ENCODE data around the gene CRYL1. TPM values are rescaled to one million over a fixed set of nuclear protein-coding genes. Genes with fewer than 3 reads are reported as not detected.

Gene CRYL1
- total RNA-seq, 1 experiment from 2014 or later = 3.7 TPM

DNA sequence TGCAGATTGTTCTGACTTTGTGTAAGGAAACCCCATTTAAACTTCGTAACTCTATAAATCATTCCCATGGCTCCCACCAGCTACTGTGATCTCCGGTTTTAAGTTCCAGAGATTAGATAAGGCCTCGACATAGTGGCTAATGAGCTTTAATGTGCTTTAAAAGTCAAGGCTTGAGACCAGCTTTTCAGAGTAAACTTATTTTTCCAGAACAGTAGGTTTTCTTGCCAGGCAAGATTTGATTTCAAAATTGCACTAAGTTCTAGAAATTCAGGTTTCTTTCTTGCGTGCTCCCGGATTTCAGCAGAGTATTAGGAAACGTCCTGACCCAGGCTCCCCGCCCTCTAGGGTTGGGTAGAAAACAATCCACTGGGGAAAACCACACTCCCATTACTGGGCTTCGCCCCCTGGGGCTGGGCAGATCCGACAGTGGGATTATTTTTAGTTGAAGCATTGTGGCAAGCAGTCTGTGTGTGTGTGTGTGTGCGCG is 43.3 kb downstream of the CRYL1 start:
- H3K23me2 ChIP-seq (ENCODE audit: insufficient read length, low read depth, low read length, poor library complexity, severe bottlenecking) = no peaks in the 10 kb centered on the region
- no peak overlapping the region for H2BK12ac ChIP-seq (ENCODE audit: insufficient read length, low read depth, low read length)
- no peak overlapping the region for H3K23ac ChIP-seq (ENCODE audit: insufficient read length, low read depth, low read length)
- H3K9ac ChIP-seq (ENCODE audit: extremely low read depth, insufficient read length, low read length) = no peak overlapping the region
- Mint-ChIP-seq H3K36me3 (ENCODE audit: insufficient read depth in 1 of 3, low read depth in 3 of 3) (no peaks in the 10 kb centered on the region; a peak in 1 of 7 replicates), H3K9me3 (no peaks in the 10 kb centered on the region), H3K4me3 (no peak overlapping the region), H3K27me3 (ENCODE audit: low read depth) (no peaks in the 10 kb centered on the region), H3K27ac (no peak overlapping the region), H3K4me1 (peaks cover 10% of the 10 kb centered on the region in 2 experiments)
- no peaks in the 10 kb centered on the region for H3K79me1 ChIP-seq (ENCODE audit: insufficient read depth, low read depth, low read length, poor library complexity, severe bottlenecking)
- no peak overlapping the region for H2BK5ac ChIP-seq (ENCODE audit: insufficient read length, low read length)
- no peak overlapping the region for H3K14ac ChIP-seq (ENCODE audit: insufficient read depth, low read length)
- no peak overlapping the region for H2BK120ac ChIP-seq (ENCODE audit: low read depth, low read length, poor library complexity, severe bottlenecking)
- H2AFZ ChIP-seq (ENCODE audit: low read length) = no peak overlapping the region
- H3K79me2 ChIP-seq (ENCODE audit: insufficient read depth, low read length) = no peaks in the 10 kb centered on the region
- no peak overlapping the region for H3K18ac ChIP-seq (ENCODE audit: insufficient read length, low read depth, low read length)
- no peaks in the 10 kb centered on the region for H4K20me1 ChIP-seq (ENCODE audit: control insufficient read depth, insufficient read depth, insufficient read length)
- H4K8ac ChIP-seq (replicated peaks; ENCODE audit: insufficient read length, low read depth, low read length) = no peak overlapping the region
- H3K4ac ChIP-seq (ENCODE audit: low read depth, low read length) = no peak overlapping the region
- no peak for DNase-seq
- H3K4me1 ChIP-seq (ENCODE audit: insufficient read depth, low read length) = peaks cover 3% of the 10 kb centered on the region; the same call in 1 of the 2 replicates
- no peak overlapping the region for H2AK5ac ChIP-seq (ENCODE audit: insufficient read length, low read length)
- no peak overlapping the region for H4K5ac ChIP-seq (ENCODE audit: insufficient read length, low read depth, low read length)
- H3K9me3 ChIP-seq (ENCODE audit: control insufficient read depth, low read depth, low read length) = no peaks in the 10 kb centered on the region
- no peaks in the 10 kb centered on the region for H3K27me3 ChIP-seq (ENCODE audit: insufficient read depth, low read length)
- no peak overlapping the region for H2BK20ac ChIP-seq (ENCODE audit: low read depth, low read length, poor library complexity, severe bottlenecking)
- H3T11ph ChIP-seq (ENCODE audit: low read length) = no peak overlapping the region
- H3K27ac ChIP-seq (ENCODE audit: insufficient read length, low read depth, low read length) = no peak overlapping the region
- H3K56ac ChIP-seq (ENCODE audit: insufficient read length, low read depth, low read length) = no peak overlapping the region
- H4K91ac ChIP-seq (ENCODE audit: insufficient read length, low read depth, low read length) = no peak overlapping the region
- no peak overlapping the region for H3K4me2 ChIP-seq (ENCODE audit: insufficient read depth, insufficient read length, low read length)
- H2BK15ac ChIP-seq (ENCODE audit: low read depth, low read length) = no peak overlapping the region
- no CpG with 5 or more reads among the region's 11 CpGs for WGBS (ENCODE audit: extremely low coverage, insufficient read length, low lambda C conversion rate)
- TF ChIP-seq, protein P1, sequence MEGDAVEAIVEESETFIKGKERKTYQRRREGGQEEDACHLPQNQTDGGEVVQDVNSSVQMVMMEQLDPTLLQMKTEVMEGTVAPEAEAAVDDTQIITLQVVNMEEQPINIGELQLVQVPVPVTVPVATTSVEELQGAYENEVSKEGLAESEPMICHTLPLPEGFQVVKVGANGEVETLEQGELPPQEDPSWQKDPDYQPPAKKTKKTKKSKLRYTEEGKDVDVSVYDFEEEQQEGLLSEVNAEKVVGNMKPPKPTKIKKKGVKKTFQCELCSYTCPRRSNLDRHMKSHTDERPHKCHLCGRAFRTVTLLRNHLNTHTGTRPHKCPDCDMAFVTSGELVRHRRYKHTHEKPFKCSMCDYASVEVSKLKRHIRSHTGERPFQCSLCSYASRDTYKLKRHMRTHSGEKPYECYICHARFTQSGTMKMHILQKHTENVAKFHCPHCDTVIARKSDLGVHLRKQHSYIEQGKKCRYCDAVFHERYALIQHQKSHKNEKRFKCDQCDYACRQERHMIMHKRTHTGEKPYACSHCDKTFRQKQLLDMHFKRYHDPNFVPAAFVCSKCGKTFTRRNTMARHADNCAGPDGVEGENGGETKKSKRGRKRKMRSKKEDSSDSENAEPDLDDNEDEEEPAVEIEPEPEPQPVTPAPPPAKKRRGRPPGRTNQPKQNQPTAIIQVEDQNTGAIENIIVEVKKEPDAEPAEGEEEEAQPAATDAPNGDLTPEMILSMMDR (conservative IDR thresholded peaks at IDR 0.05) = no peak
